Caco-2 (cell line): ENCODE data around the gene NFU1. TPM values are rescaled to one million over a fixed set of nuclear protein-coding genes. Genes with fewer than 3 reads are reported as not detected.

Source experiments
- BruUV-seq: library from RNA; stranded (reverse); fragments of 400-500 nt; replicated peaks from 2 replicates; lab custom pipeline; 2021; lab: Mats Ljungman, UMichigan
- CTCF ChIA-PET: fragments of 300-600 bp; sonication (Branson Sonifier 250); formaldehyde crosslinking; loops from one replicate; lab custom pipeline; 2022; ENCODE audit warnings: antibody characterized with exemption; lab: Charles Lee
- POLR2A ChIA-PET: fragments of 300-600 bp; sonication (Branson Sonifier 250); formaldehyde crosslinking; loops from one replicate; lab custom pipeline; 2022; ENCODE audit warnings: antibody characterized with exemption; lab: Charles Lee
- DNase-seq, 2 experiments: peaks; one replicate each; pipeline versions ENCODE4 v3.0.0 to v3.0.0-alpha.2; 2020 to 2022
- H3K27me3 ChIP-seq: replicated peaks from 2 replicates; pipeline ENCODE4 v1.6.0; 2011; ENCODE audit warnings: low read length; ENCODE audit not compliant: control insufficient read depth, insufficient read depth
- H3K36me3 ChIP-seq: 2 replicates; pipeline ENCODE4 v1.5.1; 2011; ENCODE audit warnings: low read length; ENCODE audit not compliant: control insufficient read depth, insufficient read depth
- H3K4me1 ChIP-seq: fragments of 250-450 bp; sonication (Bioruptor Pico); 2 replicates; pipeline ENCODE4 v1.5.1; 2020; ENCODE audit warnings: mild to moderate bottlenecking
- H3K4me3 ChIP-seq: 2 replicates; pipeline ENCODE4 v1.5.1; 2011; ENCODE audit warnings: low read depth, mild to moderate bottlenecking, control low read depth, low read length
- H3K9me3 ChIP-seq: fragments of 250-450 bp; sonication (Bioruptor Pico); 2 replicates; pipeline ENCODE4 v1.5.1; 2020; ENCODE audit warnings: mild to moderate bottlenecking, moderate library complexity
- H3K27ac Mint-ChIP-seq: one replicate; pipeline ENCODE4 v1.8.0; 2022; ENCODE audit warnings: mixed read lengths; ENCODE audit not compliant: unreplicated experiment
- H3K27me3 Mint-ChIP-seq: one replicate; pipeline ENCODE4 v1.8.0; 2022; ENCODE audit warnings: mixed read lengths; ENCODE audit not compliant: insufficient read depth, unreplicated experiment
- H3K36me3 Mint-ChIP-seq: one replicate; pipeline ENCODE4 v1.8.0; 2022; ENCODE audit warnings: mild to moderate bottlenecking, mixed read lengths; ENCODE audit not compliant: insufficient read depth, unreplicated experiment
- H3K4me1 Mint-ChIP-seq: one replicate; pipeline ENCODE4 v1.8.0; 2022; ENCODE audit warnings: low read depth, mixed read lengths; ENCODE audit not compliant: unreplicated experiment
- H3K4me3 Mint-ChIP-seq: one replicate; pipeline ENCODE4 v1.8.0; 2022; ENCODE audit warnings: mild to moderate bottlenecking, moderate library complexity, mixed read lengths; ENCODE audit not compliant: unreplicated experiment
- H3K9me3 Mint-ChIP-seq: one replicate; pipeline ENCODE4 v1.8.0; 2022; ENCODE audit warnings: mixed read lengths; ENCODE audit not compliant: unreplicated experiment
- CTCF ChIP-seq, 2 experiments: fragments of 200-600 bp in 1 of 2; IDR thresholded peaks; 1 replicate in 1 of 2; 2 replicates in 1 of 2; pipeline versions ENCODE4 v1.5.1 to v1.8.0; 2011 to 2022; ENCODE audit warnings: antibody characterized with exemption in 1 of 2, control low read depth in 1 of 2, inconsistent platforms in 1 of 2, low read depth in 1 of 2, low read length in 1 of 2, mild to moderate bottlenecking in 1 of 2, moderate library complexity in 1 of 2; ENCODE audit not compliant: insufficient read depth in 1 of 2, severe bottlenecking in 1 of 2, unreplicated experiment in 1 of 2
- intact Hi-C: fragments of 100-400 bp; cut with micrococcal nuclease; formaldehyde crosslinking; loops from one replicate; pipeline ENCODE4 v1.10.0; 2022; ENCODE audit not compliant: unreplicated experiment
- total RNA-seq: library from RNA; stranded (reverse); gene quantifications from 2 replicates; pipeline ENCODE4 v1.2.3, GENCODE V29; 2022

The NFU1 gene
- total RNA-seq, 1 experiment from 2014 or later, result 85.3 TPM

- Mint-ChIP-seq H3K27ac (no peak overlapping the region), H3K36me3 (peaks cover 93% of the 10 kb centered on the region), H3K4me3 (no peak overlapping the region), H3K27me3 (no peaks in the 10 kb centered on the region), H3K4me1 (no peaks in the 10 kb centered on the region), H3K9me3 (no peaks in the 10 kb centered on the region)
- BruUV-seq, result no TSS peak
- Histone ChIP-seq H3K36me3 (peaks cover 2% of the 10 kb centered on the region; the same call in 1 of the 2 replicates), H3K4me3 (no peak overlapping the region), H3K4me1 (no peaks in the 10 kb centered on the region), H3K9me3 (no peaks in the 10 kb centered on the region), H3K27me3 (no peaks in the 10 kb centered on the region)
- no peak for DNase-seq
- TF ChIP-seq CTCF (IDR thresholded peaks at IDR 0.05; ENCODE audit: insufficient read depth in 1 of 2, low read depth in 1 of 2, low read length in 1 of 2, severe bottlenecking in 1 of 2, unreplicated experiment in 1 of 2), result no peak
- intact Hi-C loops, result no loop called here
- ChIA-PET CTCF (no interaction called here), POLR2A (no interaction called here)
Observed at GRCh38 chr2:69368588-69368987, 68.6 kb downstream of the NFU1 start.

GRCh38 chr2:69359371-69359770 is 77.9 kb downstream of the NFU1 start:
- Mint-ChIP-seq H3K9me3 (no peaks in the 10 kb centered on the region), H3K27ac (no peak overlapping the region), H3K4me1 (no peaks in the 10 kb centered on the region), H3K36me3 (peaks cover 84% of the 10 kb centered on the region), H3K4me3 (no peak overlapping the region), H3K27me3 (no peaks in the 10 kb centered on the region)
- ChIA-PET POLR2A (no interaction called here), CTCF (no interaction called here)
- Histone ChIP-seq H3K9me3 (no peaks in the 10 kb centered on the region), H3K4me3 (no peak overlapping the region), H3K27me3 (no peaks in the 10 kb centered on the region), H3K4me1 (no peaks in the 10 kb centered on the region), H3K36me3 (peaks cover 2% of the 10 kb centered on the region; the same call in 1 of the 2 replicates)
- no peak for TF ChIP-seq CTCF (IDR thresholded peaks at IDR 0.05; ENCODE audit: insufficient read depth in 1 of 2, low read depth in 1 of 2, low read length in 1 of 2, severe bottlenecking in 1 of 2, unreplicated experiment in 1 of 2)
- no TSS peak for BruUV-seq
- intact Hi-C loops, result no loop called here
- DNase-seq, result no peak

- Histone ChIP-seq H3K36me3 (peaks cover 2% of the 10 kb centered on the region; the same call in 1 of the 2 replicates), H3K4me3 (no peak overlapping the region), H3K9me3 (no peaks in the 10 kb centered on the region), H3K27me3 (no peaks in the 10 kb centered on the region), H3K4me1 (no peaks in the 10 kb centered on the region)
- no peak for TF ChIP-seq CTCF (IDR thresholded peaks at IDR 0.05; ENCODE audit: insufficient read depth in 1 of 2, low read depth in 1 of 2, low read length in 1 of 2, severe bottlenecking in 1 of 2, unreplicated experiment in 1 of 2)
- Mint-ChIP-seq H3K36me3 (peaks cover 85% of the 10 kb centered on the region), H3K27me3 (no peaks in the 10 kb centered on the region), H3K27ac (no peak overlapping the region), H3K4me1 (no peaks in the 10 kb centered on the region), H3K9me3 (no peaks in the 10 kb centered on the region), H3K4me3 (no peak overlapping the region)
- ChIA-PET CTCF (no interaction called here), POLR2A (no interaction called here)
- intact Hi-C loops, result no loop called here
- DNase-seq, result no peak
- BruUV-seq, result no TSS peak
Observed at GRCh38 chr2:69358914-69359313, 78.3 kb downstream of the NFU1 start.
